ENCODE results near the gene NKX2-1. TPM values are rescaled to one million over a fixed set of nuclear protein-coding genes. Genes with fewer than 3 reads are reported as not detected.
A peak's percentile ranks its signal among the peaks of the same experiment; 100 is the strongest.

The NKX2-1 gene
- total and polyA plus RNA-seq, 2 of the 13 experiments (the other 11 are each of a cell fraction or from before 2014, with no cell fraction given): not detected

DNA sequence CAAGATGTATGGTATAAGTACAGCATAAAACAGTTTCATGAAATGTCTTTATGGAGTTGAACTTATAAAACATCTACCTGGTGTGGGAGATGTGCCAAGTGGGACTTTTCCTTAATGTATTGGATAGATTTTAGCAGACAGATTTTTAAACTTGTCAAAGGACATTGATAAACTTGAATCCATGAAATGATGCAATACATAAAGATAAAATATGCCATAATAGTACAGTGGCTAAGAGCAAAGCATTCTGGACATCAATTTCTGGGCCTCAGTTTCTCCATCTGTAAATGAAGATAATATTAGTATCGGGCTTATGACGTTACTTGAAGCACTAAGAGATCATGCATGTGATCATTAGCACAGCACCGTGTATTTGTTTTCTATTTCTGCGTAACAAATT, 45.4 kb downstream of the NKX2-1 start:
- TF ChIP-seq ZNF670 (CRISPR knock-in tag; IDR thresholded peaks at IDR 0.05; ENCODE audit: borderline replicate concordance): no peak
- TF ChIP-seq CEBPB (IDR thresholded peaks at IDR 0.05; ENCODE audit: borderline replicate concordance, low read depth, low read length): peak; percentile 54; the same call in 1 of the 2 replicates
- TF ChIP-seq ZBTB38 (CRISPR knock-in tag; IDR thresholded peaks at IDR 0.05): no peak
- TF ChIP-seq ZNF672 (CRISPR knock-in tag; IDR thresholded peaks at IDR 0.05): no peak
- TF ChIP-seq HOXA7 (CRISPR knock-in tag; IDR thresholded peaks at IDR 0.05): no peak
- no peak for TF ChIP-seq ZNF510 (CRISPR knock-in tag; IDR thresholded peaks at IDR 0.05; ENCODE audit: low read depth)
- TF ChIP-seq, protein P1, sequence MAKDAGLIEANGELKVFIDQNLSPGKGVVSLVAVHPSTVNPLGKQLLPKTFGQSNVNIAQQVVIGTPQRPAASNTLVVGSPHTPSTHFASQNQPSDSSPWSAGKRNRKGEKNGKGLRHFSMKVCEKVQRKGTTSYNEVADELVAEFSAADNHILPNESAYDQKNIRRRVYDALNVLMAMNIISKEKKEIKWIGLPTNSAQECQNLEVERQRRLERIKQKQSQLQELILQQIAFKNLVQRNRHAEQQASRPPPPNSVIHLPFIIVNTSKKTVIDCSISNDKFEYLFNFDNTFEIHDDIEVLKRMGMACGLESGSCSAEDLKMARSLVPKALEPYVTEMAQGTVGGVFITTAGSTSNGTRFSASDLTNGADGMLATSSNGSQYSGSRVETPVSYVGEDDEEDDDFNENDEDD (CRISPR knock-in tag; IDR thresholded peaks at IDR 0.05; ENCODE audit: borderline replicate concordance): no peak
- no peak for TF ChIP-seq CHD4 (IDR thresholded peaks at IDR 0.05; ENCODE audit: borderline replicate concordance, low read length)
- no peak for TF ChIP-seq KLF6 (CRISPR knock-in tag; IDR thresholded peaks at IDR 0.05)
- TF ChIP-seq, protein P2, sequence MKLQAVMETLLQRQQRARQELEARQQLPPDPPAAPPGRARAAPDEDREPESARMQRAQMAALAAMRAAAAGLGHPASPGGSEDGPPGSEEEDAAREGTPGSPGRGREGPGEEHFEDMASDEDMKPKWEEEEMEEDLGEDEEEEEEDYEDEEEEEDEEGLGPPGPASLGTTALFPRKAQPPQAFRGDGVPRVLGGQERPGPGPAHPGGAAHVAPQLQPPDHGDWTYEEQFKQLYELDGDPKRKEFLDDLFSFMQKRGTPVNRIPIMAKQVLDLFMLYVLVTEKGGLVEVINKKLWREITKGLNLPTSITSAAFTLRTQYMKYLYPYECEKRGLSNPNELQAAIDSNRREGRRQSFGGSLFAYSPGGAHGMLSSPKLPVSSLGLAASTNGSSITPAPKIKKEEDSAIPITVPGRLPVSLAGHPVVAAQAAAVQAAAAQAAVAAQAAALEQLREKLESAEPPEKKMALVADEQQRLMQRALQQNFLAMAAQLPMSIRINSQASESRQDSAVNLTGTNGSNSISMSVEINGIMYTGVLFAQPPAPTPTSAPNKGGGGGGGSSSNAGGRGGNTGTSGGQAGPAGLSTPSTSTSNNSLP (IDR thresholded peaks at IDR 0.05; ENCODE audit: low read depth, low read length): no peak
- TF ChIP-seq MZF1 (CRISPR knock-in tag; IDR thresholded peaks at IDR 0.05; ENCODE audit: borderline replicate concordance): no peak
- peak; percentile 72 for TF ChIP-seq ATF7 (IDR thresholded peaks at IDR 0.05)
- TF ChIP-seq ATF7 (CRISPR knock-in tag; IDR thresholded peaks at IDR 0.05): no peak
- no TSS peak for BruUV-seq (replicated peaks)
- no peaks in the 10 kb centered on the region; a peak in 2 of 5 replicates for H3K27me3 ChIP-seq (ENCODE audit: control insufficient read depth in 1 of 2, insufficient read depth in 2 of 2, low read length in 2 of 2)
- no peaks in the 10 kb centered on the region for H4K20me1 ChIP-seq (ENCODE audit: insufficient read depth, low read length)
- ATAC-seq (no peak), FAIRE-seq (no peak), DNase-seq (ENCODE audit: low spot score) (no peak)
- 29% methylated on average over 4 of the region's 4 CpGs for WGBS (ENCODE audit: low lambda C conversion rate)
- no peak overlapping the region for H2AFZ ChIP-seq (ENCODE audit: low read length)
- CTCF ChIA-PET (ENCODE audit: low intra/inter-chr PET ratio, low total read pairs): no interaction called here
- no peak overlapping the region for H3K4me2 ChIP-seq (ENCODE audit: low read depth, low read length)
- intact Hi-C loops (cut with micrococcal nuclease; ENCODE audit: unreplicated experiment) (no loop called here), in situ Hi-C loops (cut with HindIII; ENCODE audit: extremely low pct_ligation_motif_present, low pct_unique_long_range_greater_than_20kb) (no loop called here)
- no peak overlapping the region for H3K9ac ChIP-seq (ENCODE audit: insufficient read depth, low read depth, low read length)
- POLR2A ChIA-PET: no interaction called here
- H3K36me3 ChIP-seq (replicated peaks in 1 of 2; ENCODE audit: control insufficient read depth in 1 of 2, insufficient read depth in 2 of 2, low read length in 2 of 2): no peaks in the 10 kb centered on the region
- H3K4me3 ChIP-seq (replicated peaks in 1 of 3; ENCODE audit: insufficient read depth in 1 of 3, low read depth in 2 of 3, low read length in 3 of 3): no peak overlapping the region
- no peaks in the 10 kb centered on the region for H3K9me3 ChIP-seq (ENCODE audit: low read length)
- no peak overlapping the region for H3K27ac ChIP-seq (ENCODE audit: extremely low read length, insufficient read depth, low read length)
- H3K4me1 ChIP-seq (ENCODE audit: insufficient read depth, low read length): no peaks in the 10 kb centered on the region
- H3K79me2 ChIP-seq (ENCODE audit: insufficient read depth, low read length): no peaks in the 10 kb centered on the region

All from HepG2 (cell line).